H9 (cell line): ENCODE measurements around the gene CDH4. TPM values are rescaled to one million over a fixed set of nuclear protein-coding genes. Genes with fewer than 3 reads are reported as not detected.

ENCODE experiments used
- DNase-seq: peaks from one replicate; pipeline ENCODE4 v3.0.0-alpha.2; 2017
- H2AFZ ChIP-seq: one replicate; pipeline ENCODE4 v1.6.1; 2013; ENCODE audit warnings: mild to moderate bottlenecking, low read length, control low read depth, moderate library complexity
- H2AK5ac ChIP-seq: 2 replicates; pipeline ENCODE4 v1.6.1; 2013; ENCODE audit warnings: low read length, control low read depth, mixed read lengths; ENCODE audit not compliant: insufficient read length
- H2BK120ac ChIP-seq: one replicate; pipeline ENCODE4 v1.6.1; 2013; ENCODE audit warnings: low read depth, mild to moderate bottlenecking, low read length, control low read depth, inconsistent platforms; ENCODE audit not compliant: poor library complexity, severe bottlenecking
- H2BK12ac ChIP-seq: 2 replicates; pipeline ENCODE4 v1.6.1; 2013; ENCODE audit warnings: low read length, control low read depth, mixed read lengths, low read depth; ENCODE audit not compliant: insufficient read length
- H2BK15ac ChIP-seq: 2 replicates; pipeline ENCODE4 v1.6.1; 2013; ENCODE audit warnings: low read depth, low read length, control low read depth
- H2BK20ac ChIP-seq: one replicate; pipeline ENCODE4 v1.6.1; 2013; ENCODE audit warnings: low read depth, mild to moderate bottlenecking, low read length, control low read depth, inconsistent platforms; ENCODE audit not compliant: poor library complexity, severe bottlenecking
- H2BK5ac ChIP-seq: 2 replicates; pipeline ENCODE4 v1.6.1; 2013; ENCODE audit warnings: low read length, control low read depth, mixed read lengths; ENCODE audit not compliant: insufficient read length
- H3K14ac ChIP-seq: 2 replicates; pipeline ENCODE4 v1.6.1; 2013; ENCODE audit warnings: low read length, control low read depth; ENCODE audit not compliant: insufficient read depth
- H3K18ac ChIP-seq: 2 replicates; pipeline ENCODE4 v1.6.1; 2013; ENCODE audit warnings: low read depth, mild to moderate bottlenecking, mixed read lengths, low read length, control low read depth; ENCODE audit not compliant: insufficient read length
- H3K23ac ChIP-seq: 2 replicates; pipeline ENCODE4 v1.6.1; 2013; ENCODE audit warnings: low read length, control low read depth, mixed read lengths, low read depth; ENCODE audit not compliant: insufficient read length
- H3K23me2 ChIP-seq: 2 replicates; pipeline ENCODE4 v1.6.1; 2013; ENCODE audit warnings: low read depth, mild to moderate bottlenecking, mixed read lengths, low read length, control low read depth; ENCODE audit not compliant: insufficient read length, poor library complexity, severe bottlenecking
- H3K27ac ChIP-seq: 2 replicates; pipeline ENCODE4 v1.5.1; 2013; ENCODE audit warnings: low read length, control low read depth, mixed read lengths, low read depth; ENCODE audit not compliant: insufficient read length
- H3K27me3 ChIP-seq: 2 replicates; pipeline ENCODE4 v1.6.1; 2013; ENCODE audit warnings: low read length, control low read depth, inconsistent platforms; ENCODE audit not compliant: insufficient read depth
- H3K4ac ChIP-seq: 2 replicates; pipeline ENCODE4 v1.6.1; 2013; ENCODE audit warnings: low read depth, mild to moderate bottlenecking, control low read depth, inconsistent platforms, low read length, moderate library complexity
- H3K4me1 ChIP-seq: 2 replicates; pipeline ENCODE4 v1.6.1; 2013; ENCODE audit warnings: low read length, control low read depth, inconsistent platforms; ENCODE audit not compliant: insufficient read depth
- H3K4me2 ChIP-seq: 2 replicates; pipeline ENCODE4 v1.6.1; 2013; ENCODE audit warnings: low read length, control low read depth, mixed read lengths; ENCODE audit not compliant: insufficient read length, insufficient read depth
- H3K56ac ChIP-seq: 2 replicates; pipeline ENCODE4 v1.6.1; 2013; ENCODE audit warnings: low read depth, mild to moderate bottlenecking, mixed read lengths, low read length, control low read depth; ENCODE audit not compliant: insufficient read length
- H3K79me1 ChIP-seq: 2 replicates; pipeline ENCODE4 v1.6.1; 2013; ENCODE audit warnings: low read depth, mild to moderate bottlenecking, moderate library complexity, low read length, control low read depth, inconsistent platforms; ENCODE audit not compliant: insufficient read depth, poor library complexity, severe bottlenecking
- H3K79me2 ChIP-seq: 2 replicates; pipeline ENCODE4 v1.6.1; 2013; ENCODE audit warnings: low read length, control low read depth, inconsistent platforms; ENCODE audit not compliant: insufficient read depth
- H3K9ac ChIP-seq: 2 replicates; pipeline ENCODE4 v1.6.1; 2013; ENCODE audit warnings: low read length, control low read depth, mixed read lengths; ENCODE audit not compliant: insufficient read length; ENCODE audit errors: extremely low read depth
- H3K9me3 ChIP-seq: one replicate; pipeline ENCODE4 v1.6.1; 2013; ENCODE audit warnings: low read depth, low read length, inconsistent platforms; ENCODE audit not compliant: control insufficient read depth
- H3T11ph ChIP-seq: one replicate; pipeline ENCODE4 v1.6.1; 2013; ENCODE audit warnings: mild to moderate bottlenecking, low read length, control low read depth, inconsistent platforms
- H4K20me1 ChIP-seq: one replicate; pipeline ENCODE4 v1.6.1; 2013; ENCODE audit not compliant: control insufficient read depth, insufficient read length, insufficient read depth
- H4K5ac ChIP-seq: 2 replicates; pipeline ENCODE4 v1.6.1; 2013; ENCODE audit warnings: low read depth, mild to moderate bottlenecking, mixed read lengths, low read length, control low read depth; ENCODE audit not compliant: insufficient read length
- H4K8ac ChIP-seq: replicated peaks from 2 replicates; pipeline ENCODE4 v1.6.1; 2013; ENCODE audit warnings: low read length, control low read depth, mixed read lengths, low read depth; ENCODE audit not compliant: insufficient read length
- H4K91ac ChIP-seq: 2 replicates; pipeline ENCODE4 v1.6.1; 2013; ENCODE audit warnings: low read depth, mild to moderate bottlenecking, moderate library complexity, mixed read lengths, low read length, control low read depth; ENCODE audit not compliant: insufficient read length
- H3K27ac Mint-ChIP-seq, 3 experiments: 2 replicates in 2 of 3; 3 replicates in 1 of 3; pipeline ENCODE4 v1.8.0; 2020 to 2021; ENCODE audit warnings: mixed read lengths in 3 of 3, mild to moderate bottlenecking in 1 of 3, moderate library complexity in 1 of 3
- H3K27me3 Mint-ChIP-seq: 2 replicates; pipeline ENCODE4 v1.8.0; 2021; ENCODE audit warnings: low read depth, mild to moderate bottlenecking, moderate library complexity, mixed read lengths
- H3K36me3 Mint-ChIP-seq, 3 experiments: 2 replicates in 2 of 3; 3 replicates in 1 of 3; pipeline ENCODE4 v1.8.0; 2020 to 2021; ENCODE audit warnings: low read depth in 3 of 3, mixed read lengths in 3 of 3; ENCODE audit not compliant: insufficient read depth in 1 of 3
- H3K4me1 Mint-ChIP-seq, 2 experiments: 2 replicates each; pipeline ENCODE4 v1.8.0; 2020; ENCODE audit warnings: mixed read lengths in 2 of 2
- H3K4me3 Mint-ChIP-seq, 2 experiments: 2 replicates in 1 of 2; 3 replicates in 1 of 2; pipeline ENCODE4 v1.8.0; 2020 to 2021; ENCODE audit warnings: mild to moderate bottlenecking in 2 of 2, mixed read lengths in 2 of 2, moderate library complexity in 1 of 2
- H3K9me3 Mint-ChIP-seq, 2 experiments: 2 replicates in 1 of 2; 3 replicates in 1 of 2; pipeline ENCODE4 v1.8.0; 2020; ENCODE audit warnings: mild to moderate bottlenecking in 2 of 2, mixed read lengths in 2 of 2, moderate library complexity in 1 of 2
- WGBS: extraction: QIAGEN DNeasy Blood & Tissue Kit; methylation state at CpG from one replicate; pipeline ENCODE4 v1.1.7; 2013; ENCODE audit warnings: missing lambda C conversion rate, low lambda C conversion rate, mixed read lengths; ENCODE audit not compliant: insufficient read length; ENCODE audit errors: extremely low coverage; 5-methylcytosine and 5-hydroxymethylcytosine counted together
- total RNA-seq: library from RNA; stranded (reverse); gene quantifications from 2 replicates; pipeline ENCODE4 v1.2.1, GENCODE V29; 2021
- TF ChIP-seq, protein P1 (sequence below): fragments of 200-600 bp; sonication (generic); conservative IDR thresholded peaks from 3 replicates; pipeline ENCODE4 v1.8.0; 2021; ENCODE audit warnings: antibody characterized with exemption, mild to moderate bottlenecking

CDH4 gene
- total RNA-seq, 1 experiment from 2014 or later = 3.0 TPM

DNA sequence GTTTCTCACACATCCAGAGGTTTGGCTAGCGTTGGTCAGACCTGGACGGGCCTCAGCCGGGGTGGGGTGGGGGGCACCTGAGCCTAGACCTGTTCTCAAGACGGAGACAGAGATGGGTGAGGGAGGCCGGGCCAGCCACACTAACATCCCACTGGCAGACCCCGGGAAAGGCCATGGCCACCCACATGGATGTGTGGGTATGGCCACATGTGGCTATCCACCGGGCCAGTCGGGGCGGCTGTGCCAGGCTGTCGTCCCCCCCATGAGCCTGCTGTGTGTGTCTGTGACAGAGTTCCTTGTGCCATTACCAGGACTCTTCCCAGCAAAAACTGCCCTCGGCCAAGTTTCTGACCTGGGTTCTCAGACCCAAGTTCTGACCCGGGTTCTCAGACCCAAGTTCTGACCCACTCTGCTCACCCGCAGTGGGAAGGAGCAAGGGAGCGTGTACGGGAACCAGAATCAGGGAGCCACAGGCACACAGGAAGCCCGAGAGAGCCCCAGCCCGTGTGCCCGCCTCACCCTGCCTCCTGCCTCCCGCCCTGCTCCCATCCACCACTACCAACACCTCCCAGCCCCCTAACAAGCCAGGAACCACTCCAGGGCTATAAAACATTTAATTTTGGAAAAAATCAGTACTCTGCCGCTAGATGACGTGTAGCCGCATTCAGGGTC, 558.1 kb downstream of the CDH4 start:
- no peaks in the 10 kb centered on the region for H3K23me2 ChIP-seq

More for the DNA sequence above, 558.1 kb downstream of the CDH4 start:
- H3K9ac ChIP-seq = no peak overlapping the region
- no peaks in the 10 kb centered on the region; the same call in 1 of the 2 replicates for H3K27me3 ChIP-seq
- no CpG with 5 or more reads among the region's 22 CpGs for WGBS
- no peak overlapping the region for H2BK12ac ChIP-seq
- H3K4me1 Mint-ChIP-seq = peaks cover 9 to 20% of the 10 kb centered on the region in 2 experiments
- H4K8ac ChIP-seq = no peak overlapping the region
- H2AK5ac ChIP-seq = no peak overlapping the region
- no peak overlapping the region for H3K4ac ChIP-seq
- no peak overlapping the region for H3K4me2 ChIP-seq
- no peak overlapping the region for H3K27ac ChIP-seq
- no peak overlapping the region for H3K56ac ChIP-seq
- TF ChIP-seq, protein P1, sequence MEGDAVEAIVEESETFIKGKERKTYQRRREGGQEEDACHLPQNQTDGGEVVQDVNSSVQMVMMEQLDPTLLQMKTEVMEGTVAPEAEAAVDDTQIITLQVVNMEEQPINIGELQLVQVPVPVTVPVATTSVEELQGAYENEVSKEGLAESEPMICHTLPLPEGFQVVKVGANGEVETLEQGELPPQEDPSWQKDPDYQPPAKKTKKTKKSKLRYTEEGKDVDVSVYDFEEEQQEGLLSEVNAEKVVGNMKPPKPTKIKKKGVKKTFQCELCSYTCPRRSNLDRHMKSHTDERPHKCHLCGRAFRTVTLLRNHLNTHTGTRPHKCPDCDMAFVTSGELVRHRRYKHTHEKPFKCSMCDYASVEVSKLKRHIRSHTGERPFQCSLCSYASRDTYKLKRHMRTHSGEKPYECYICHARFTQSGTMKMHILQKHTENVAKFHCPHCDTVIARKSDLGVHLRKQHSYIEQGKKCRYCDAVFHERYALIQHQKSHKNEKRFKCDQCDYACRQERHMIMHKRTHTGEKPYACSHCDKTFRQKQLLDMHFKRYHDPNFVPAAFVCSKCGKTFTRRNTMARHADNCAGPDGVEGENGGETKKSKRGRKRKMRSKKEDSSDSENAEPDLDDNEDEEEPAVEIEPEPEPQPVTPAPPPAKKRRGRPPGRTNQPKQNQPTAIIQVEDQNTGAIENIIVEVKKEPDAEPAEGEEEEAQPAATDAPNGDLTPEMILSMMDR = no peak
- no peak overlapping the region for H2BK5ac ChIP-seq
- no peak overlapping the region for H3K4me3 Mint-ChIP-seq
- no peak overlapping the region for H4K91ac ChIP-seq
- no peaks in the 10 kb centered on the region for H3K9me3 Mint-ChIP-seq
- no peak overlapping the region for H2BK120ac ChIP-seq
- H3T11ph ChIP-seq = no peak overlapping the region
- H2AFZ ChIP-seq = no peak overlapping the region
- H3K27ac Mint-ChIP-seq = no peak overlapping the region
- H3K36me3 Mint-ChIP-seq = no peaks in the 10 kb centered on the region
- no peak overlapping the region for H4K5ac ChIP-seq
- no peaks in the 10 kb centered on the region for H4K20me1 ChIP-seq
- no peak overlapping the region for H3K14ac ChIP-seq
- H2BK20ac ChIP-seq = no peak overlapping the region
- H3K18ac ChIP-seq = no peak overlapping the region
- DNase-seq = no peak
- H3K79me1 ChIP-seq = no peaks in the 10 kb centered on the region
- H3K23ac ChIP-seq = no peak overlapping the region
- H3K79me2 ChIP-seq = no peaks in the 10 kb centered on the region
- H2BK15ac ChIP-seq = no peak overlapping the region
- H3K4me1 ChIP-seq = no peaks in the 10 kb centered on the region
- no peaks in the 10 kb centered on the region for H3K9me3 ChIP-seq
- H3K27me3 Mint-ChIP-seq = peaks cover 39% of the 10 kb centered on the region
